NCI-H1694 (cell line): ENCODE results near the gene ALG3.

Experiments used
- DNase-seq: peaks from one replicate; lab custom pipeline; 2025; lab: John Stamatoyannopoulos, UW

ALG3 gene

DNA sequence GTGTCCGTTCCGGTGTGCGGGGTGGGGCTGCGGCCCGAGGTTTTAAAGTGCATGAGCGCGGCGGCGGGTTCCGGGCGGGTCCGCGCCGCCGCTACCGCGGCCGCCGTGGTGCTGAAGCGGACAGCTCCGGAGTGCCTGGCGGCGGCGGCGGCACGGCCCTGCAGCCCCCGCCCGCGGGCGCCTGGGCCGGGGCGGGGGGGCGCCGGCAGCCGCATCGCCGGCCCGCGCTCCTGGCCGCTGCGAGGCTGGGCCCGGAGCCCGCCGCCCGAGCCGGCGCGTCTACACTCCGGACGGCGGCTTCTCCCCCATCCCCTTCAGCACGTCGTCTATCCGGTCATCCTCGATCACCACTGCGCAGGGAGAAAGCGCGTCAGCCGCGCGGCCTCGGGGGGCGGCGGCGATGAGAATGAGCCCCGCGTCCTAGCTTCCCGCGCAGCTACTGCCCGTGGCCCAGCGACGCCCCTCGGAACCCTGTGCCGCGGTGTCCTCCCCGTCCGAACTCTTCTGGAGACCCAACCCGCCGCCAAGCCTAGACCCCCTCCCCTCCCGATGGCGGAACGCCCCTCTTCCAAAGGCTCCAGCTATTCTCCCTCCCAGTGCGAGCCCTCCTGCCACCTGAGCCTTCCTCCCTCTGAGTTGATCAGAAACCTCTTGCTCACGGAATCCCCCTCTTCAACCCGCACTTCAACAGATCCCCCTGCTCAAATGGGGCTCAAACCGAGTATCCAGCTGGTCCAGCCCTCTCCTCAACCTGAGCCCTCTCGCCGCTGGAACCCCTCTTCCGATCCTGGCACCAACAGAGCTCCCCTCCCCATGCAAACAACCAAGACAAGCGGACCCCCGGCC is 11.3 kb upstream of the ALG3 start:
- no peak for DNase-seq

DNA sequence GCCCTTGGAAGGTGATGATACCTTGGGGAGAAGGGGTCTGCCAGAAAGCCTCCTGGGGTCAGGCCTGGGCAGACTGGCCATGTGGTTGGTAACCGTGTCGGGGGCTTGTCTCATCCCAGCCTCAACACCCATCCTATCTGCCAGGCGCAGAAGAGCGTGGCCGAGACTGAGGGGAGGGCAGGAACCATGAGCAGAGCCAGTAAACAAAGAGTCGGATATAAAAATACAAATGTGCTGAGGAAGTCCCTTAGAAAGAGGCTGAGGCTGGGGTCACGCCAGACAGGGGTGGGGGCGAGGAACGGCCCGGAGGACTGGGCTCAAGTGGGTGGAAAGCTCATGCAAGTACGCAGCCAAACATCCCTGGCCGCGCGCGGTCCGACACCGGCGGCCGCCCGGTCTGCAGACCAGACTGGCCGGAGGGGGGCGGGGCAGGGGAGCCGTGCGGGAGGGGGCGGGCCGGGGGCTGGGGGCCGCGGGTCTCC is 10.7 kb upstream of the ALG3 start:
- DNase-seq = no peak

DNA sequence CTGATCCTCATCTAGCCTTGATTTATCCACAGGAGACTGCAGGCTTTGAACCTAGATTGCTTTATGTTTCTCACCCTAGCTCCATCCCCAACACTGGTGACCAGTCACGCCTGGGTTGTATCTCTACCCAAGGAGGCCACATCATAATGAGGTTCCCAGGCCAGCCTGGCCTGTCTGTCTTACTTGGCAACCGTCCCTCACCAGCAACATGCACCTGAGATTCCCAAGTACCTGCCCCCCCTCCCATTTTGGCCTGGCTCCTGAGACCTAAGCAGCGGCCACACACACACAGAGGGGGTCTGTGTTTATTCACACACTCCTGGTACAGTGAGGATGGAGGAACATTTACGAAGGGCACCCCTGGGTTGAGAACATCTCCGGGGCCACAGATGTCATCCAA is 10.2 kb upstream of the ALG3 start:
- no peak for DNase-seq

DNA sequence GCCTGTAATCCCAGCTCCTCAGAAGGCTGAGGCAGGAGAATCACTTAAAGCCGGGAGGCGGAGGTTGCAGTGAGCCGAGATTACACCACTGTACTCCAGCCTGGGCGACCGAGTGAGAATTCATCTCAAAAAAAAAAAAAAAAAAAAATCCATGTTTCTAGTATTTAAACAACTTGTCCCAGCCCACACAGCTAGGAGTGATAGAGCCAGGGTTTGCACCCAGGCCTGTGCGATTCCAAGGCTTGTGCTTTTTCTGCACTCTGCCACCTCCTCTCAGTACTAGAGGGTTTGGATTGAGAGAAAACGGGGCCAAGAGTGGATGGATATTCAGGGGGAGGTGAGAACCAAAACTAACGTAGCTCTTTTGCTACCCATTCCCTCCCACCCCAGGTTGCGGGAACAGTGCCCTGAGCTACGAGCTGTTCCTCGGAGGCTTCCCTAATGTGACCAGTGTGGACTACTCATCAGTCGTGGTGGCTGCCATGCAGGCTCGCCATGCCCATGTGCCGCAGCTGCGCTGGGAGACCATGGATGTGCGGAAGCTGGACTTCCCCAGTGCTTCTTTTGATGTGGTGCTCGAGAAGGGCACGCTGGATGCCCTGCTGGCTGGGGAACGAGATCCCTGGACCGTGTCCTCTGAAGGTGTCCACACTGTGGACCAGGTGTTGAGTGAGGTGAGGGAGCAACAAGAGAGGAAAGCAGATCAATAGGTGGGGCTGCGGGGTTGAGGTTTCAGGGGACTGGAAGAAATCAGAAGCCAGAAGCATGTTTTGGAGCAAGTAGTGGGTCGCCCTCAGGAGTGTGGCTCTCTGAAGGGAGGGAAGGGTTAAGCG is 8.5 kb upstream of the ALG3 start:
- no peak for DNase-seq

DNA sequence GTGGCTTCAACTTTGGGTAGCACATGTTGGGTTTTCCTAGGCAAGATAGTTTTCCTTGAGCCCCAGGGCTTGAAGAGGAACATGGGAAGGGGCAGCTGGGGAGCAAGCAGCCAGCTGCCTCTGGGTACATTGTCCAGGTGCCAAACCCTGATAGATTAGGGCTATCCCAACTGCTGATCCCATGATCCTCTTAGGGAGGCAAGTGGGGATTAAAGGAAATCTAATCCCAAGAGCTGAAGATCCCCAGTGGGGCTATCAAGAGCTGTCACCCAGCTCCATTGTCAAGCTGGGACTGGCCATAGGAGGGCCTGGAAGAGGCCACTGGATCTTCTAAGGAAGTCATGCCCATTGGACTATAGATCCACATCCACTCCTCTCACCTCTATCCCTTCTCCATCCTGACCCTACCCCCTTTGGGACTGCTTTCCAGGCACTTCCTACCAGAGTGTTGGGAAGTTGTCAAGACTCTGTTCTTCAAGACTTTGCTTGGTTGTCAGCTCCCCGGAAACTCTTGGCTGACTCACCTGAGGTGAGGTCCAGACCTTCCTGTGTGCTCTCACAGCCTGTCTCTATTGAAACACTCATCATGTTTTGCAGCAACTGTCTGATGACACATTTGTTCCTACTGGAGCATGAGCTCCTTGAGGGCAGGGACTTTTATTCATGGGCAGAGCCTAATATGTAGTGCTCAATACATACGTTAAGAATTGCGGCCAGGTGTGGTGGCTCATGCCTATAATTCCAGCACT is 6.7 kb upstream of the ALG3 start:
- DNase-seq = no peak

DNA sequence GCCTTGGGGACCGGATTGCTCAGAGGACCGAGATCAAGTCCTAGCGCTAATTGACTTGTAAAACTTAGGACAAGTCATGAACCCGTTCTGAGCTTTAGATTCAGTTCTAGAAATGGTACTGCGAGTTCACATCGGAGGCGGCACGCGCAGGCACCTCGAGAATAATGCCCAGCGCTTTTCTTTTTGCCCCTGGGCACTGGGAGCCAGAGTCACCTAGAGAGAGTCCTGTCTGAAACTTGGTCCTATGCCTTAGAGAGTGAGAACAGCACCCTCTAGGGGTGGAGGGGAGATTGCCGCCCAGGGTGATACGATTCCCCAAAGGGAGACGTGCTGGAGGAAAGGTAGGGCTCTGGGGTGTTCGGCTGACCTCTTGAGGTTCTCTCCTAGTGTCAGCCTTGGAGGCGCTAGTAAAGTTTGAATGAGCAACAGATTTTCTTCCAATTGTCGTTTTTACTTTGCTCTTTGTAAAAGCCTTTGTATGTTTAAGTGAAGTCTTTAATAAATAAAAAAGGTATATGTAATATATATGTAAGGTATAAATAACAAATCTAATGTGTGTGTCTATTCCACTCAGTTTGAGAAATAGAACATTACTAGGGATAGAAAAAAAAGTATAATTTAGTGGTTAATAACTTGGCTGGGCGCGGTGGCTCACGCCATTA is 1.5 kb upstream of the ALG3 start:
- peak; percentile 96 for DNase-seq

DNA sequence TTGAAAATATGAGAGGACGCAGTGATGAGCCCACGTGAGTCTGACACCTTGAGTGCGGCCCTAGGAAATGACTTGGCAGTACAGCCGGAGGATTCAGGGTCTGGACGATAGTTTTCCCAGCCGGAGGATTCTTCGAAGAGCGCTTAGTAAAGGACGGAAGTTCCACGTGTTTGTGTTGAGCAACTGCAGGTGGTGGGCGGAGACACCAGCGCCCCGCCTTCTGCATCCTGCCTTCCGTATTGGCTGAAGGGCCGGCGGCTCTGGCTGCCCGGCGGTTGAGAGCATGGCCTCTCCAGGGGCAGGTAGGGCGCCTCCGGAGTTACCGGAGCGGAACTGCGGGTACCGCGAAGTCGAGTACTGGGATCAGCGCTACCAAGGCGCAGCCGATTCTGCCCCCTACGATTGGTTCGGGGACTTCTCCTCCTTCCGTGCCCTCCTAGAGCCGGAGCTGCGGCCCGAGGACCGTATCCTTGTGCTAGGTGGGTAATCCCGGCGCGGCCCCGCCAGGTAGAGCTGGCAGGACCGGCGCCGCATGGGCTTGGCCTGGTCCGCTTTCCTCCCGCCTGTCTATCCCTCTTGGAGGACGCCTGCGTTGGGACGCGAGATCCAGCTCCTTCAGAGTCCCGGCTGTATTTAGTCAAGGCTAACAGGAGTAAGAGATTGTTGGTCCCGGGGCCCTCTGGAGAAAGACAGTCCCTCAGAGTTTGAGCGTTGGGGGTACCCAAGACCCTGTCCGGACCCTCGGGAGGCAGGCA is 827 bp upstream of the ALG3 start, which contains the start of gene EEF1AKMT4:
Gene EEF1AKMT4, plus strand, starts transcription at position 261 of the 755 bp plus-strand sequence. Its CDS starts 23 bp downstream, at position 284.
- peak; percentile 97 for DNase-seq

DNA sequence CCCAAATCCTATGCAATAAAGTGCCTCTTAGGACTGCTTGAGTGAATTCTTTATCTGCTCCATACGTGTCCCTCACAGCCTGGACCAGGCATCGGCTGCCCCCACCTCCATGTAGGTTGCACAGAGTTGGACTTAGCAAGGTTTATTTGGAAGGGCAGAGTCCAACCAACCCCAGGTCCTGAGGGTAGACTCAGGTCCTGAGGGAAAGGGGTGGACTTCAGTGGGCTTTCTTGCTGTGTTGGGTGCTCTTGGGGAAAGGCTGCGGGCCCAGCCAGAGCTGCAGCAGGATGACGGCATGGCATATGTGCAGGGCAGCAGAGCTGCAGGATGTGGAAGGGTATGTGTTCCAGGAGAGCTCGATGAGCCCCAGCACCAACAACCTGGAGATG is 6.5 kb downstream of the ALG3 start:
- no peak for DNase-seq

DNA sequence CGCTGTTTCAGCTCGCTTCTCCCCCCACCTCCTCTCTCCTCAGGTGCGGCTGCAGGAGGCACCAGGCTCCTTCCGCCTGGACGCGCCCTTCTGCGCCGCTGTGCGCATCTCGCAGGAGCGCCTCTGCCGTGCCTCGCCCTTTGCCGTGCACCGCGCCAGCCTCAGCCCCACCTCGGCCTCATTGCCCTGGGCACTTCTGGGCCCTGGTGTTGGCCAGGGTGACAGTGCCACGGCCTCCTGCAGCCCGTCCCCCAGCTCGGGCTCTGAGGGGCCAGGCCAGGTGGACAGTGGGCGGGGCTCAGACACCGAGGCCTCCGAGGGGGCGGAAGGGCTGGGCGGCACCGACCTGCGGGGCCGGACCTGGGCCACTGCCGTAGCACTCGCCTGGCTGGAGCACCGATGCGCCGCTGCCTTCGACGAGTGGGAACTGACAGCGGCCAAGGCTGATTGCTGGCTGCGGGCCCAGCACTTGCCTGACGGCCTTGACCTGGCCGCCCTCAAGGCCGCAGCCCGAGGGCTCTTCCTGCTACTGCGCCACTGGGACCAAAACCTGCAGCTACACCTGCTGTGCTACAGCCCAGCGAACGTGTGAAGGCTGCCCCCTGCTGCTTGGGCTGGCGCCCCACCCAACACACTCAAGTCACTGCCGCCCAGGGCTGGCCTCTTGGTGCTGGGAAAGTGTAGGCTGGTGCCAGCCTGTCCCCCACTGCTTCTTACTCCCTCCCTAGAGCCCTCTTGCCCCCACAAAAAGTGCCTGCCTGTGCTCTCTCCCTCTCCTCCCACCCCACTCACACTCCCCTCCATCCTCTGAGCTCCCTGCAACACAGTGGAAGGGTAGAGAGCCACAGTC is 7.1 kb downstream of the ALG3 start:
- peak; percentile 14 for DNase-seq

DNA sequence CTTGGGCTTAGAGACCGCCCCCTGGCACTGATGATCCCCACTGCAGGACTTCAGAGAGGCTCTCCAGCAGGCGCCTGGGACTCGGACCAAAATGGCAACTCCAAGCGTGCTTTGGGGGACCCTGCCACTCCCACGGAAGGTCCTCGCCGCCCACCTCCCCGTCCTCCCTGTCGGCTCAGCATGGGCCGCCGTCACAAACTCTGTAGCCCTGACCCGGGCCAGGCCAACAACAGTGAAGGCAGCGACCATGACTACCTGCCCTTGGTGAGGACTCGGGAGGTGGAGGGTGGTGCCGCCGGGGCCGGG is 7.7 kb downstream of the ALG3 start:
- no peak for DNase-seq

DNA sequence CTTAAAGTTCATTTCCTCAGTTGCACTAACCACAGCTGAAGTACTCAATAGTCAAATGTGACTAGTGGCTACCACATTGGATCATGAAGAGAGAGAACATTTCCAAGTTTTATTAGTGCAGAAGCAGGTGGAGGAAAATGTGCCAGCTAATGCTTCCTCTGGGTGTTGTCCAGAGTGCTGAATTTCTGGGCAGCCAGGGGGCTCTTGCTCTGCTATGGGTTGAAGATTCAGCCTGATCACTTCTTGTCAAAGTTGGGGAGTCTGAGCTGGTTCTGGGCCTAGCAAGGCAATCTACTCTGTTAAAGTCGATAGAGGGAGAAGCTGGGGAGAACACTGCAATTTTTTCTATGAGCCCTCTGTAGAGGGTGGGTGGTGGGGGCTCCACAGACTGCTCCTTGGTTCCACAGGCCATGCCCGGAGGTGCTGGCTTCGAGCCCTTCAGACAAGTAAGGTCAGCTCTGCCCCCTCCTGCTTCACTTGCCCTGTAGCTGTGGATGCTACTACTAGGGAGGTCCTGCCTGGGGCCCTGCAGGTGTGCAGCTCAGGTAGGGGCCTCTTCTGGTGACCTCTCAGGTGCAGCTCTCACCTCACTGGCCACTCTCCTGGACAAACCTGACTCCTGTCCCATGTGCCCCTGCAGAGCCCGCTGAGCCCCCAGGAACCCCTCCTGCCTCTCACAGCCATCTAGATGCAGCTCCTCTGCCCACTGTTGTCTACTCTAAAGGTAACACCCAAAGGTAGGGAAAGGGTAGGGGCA is 8.2 kb downstream of the ALG3 start:
- DNase-seq = no peak

DNA sequence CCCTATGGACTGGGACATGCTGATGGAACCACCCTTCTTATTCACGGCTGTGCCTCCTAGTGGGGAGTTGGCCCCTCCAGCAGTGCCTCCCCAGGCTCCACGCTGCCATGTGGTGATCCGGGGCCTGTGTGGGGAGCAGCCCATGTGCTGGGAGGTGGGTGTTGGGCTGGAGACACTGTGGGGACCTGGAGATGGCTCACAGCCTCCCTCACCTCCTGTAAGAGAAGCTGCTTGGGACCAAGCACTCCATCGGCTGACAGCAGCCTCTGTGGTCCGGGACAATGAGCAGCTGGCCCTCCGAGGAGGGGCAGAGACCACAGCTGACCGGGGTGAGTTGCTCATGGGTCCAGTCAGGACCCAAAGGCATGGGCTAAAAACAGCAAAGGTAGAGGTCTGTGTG is 9.1 kb downstream of the ALG3 start:
- DNase-seq = no peak

DNA sequence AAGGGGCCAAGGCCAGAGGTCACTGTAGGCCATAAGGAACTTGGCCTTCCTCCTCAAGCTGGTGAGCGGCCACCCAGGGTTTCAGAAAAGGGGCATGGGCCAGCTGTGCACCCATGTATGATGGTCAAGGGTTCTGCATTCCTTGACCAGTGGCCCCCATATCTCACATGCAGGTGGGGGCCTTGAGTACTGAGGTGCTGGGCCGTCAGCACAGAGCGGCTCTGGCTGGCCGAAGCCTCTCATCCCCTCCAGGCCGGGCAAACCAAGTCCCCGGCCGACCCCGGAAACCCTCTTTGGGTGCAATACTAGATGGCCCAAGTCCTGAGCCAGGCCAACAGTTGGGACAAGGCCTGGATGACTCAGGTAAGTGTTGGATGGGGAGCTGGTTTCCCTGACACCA is 9.5 kb downstream of the ALG3 start:
- DNase-seq = no peak

DNA sequence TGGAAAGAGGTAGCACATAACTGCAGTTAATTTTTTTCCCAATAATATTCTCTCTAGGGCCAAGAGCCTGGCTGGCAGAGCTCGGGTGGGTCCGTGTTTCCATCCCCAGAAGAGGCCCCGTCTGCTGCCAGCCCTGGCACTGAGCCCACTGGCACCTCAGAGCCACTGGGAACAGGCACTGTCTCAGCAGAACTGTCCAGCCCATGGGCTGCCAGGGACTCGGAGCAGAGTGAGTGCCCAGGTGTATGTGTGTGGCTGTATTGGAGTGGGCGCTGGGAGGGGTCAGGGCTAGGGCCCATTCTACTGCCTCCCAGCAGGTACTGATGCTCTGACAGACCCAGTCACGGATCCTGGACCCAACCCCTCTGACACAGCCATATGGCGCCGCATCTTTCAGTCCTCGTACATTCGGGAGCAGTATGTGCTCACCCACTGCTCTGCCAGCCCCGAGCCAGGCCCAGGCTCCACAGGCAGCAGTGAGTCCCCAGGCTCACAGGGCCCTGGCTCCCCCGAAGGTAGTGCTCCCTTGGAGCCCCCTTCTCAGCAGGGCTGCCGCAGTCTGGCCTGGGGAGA is 10.4 kb downstream of the ALG3 start:
- DNase-seq = peak; percentile 55

DNA sequence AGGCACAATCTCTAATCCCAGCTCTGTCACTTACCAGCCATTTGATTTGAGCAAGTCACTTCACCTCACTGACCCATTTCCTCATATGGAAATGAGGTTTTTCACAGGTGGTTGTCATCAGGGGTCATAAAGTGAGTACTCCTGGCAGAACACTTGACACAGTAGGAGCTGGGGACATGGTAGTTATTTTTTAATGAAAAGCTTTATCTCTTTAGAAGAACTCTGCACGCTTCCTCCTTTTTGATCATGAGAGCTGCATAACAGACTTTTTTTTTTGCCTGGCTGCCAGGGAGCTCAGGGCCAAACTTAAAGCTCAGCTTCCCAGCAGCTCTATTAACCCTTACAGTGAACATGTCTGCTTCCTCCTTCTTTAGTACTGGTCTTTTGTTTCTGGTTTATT is 11.0 kb downstream of the ALG3 start:
- DNase-seq = peak; percentile 41

DNA sequence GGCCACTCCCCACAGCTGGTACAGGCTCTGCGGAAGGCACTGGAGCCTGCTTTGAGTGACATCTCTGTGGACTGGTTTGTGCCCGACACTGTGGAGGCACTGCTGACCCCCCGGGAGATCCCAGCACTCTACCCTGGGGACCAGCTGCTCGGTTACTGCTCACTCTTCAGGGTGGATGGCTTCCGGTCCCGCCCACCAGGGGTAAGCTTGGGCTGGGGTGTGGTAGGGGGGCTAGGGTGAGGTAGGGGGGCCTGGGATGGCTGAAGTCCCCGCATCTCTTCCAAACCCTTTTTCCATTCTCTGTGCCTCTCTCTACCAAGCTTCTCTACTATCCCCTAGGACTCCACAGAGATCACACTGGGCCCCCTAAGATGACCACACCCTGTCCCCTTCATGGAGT is 11.6 kb downstream of the ALG3 start:
- DNase-seq = no peak

DNA sequence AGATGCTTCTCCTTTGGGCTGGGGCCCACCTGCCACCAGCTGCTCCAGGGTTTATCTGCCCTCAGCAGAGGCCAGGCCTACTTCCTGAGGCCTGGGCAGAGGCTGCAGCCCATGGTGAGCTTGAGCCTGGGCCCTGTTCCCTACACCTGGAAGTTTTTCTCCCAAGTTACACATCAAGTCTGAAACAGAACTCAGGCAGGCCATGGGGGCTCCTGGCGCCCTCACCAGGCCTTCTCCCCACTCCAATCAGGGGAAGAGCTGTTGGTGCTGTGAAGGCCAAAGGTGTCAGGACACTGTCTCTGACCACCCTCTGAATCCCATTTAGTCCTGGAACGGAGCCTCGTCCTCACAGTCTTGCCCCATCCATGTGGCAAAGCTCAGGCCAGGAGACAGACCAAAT is 12.1 kb downstream of the ALG3 start:
- no peak for DNase-seq

DNA sequence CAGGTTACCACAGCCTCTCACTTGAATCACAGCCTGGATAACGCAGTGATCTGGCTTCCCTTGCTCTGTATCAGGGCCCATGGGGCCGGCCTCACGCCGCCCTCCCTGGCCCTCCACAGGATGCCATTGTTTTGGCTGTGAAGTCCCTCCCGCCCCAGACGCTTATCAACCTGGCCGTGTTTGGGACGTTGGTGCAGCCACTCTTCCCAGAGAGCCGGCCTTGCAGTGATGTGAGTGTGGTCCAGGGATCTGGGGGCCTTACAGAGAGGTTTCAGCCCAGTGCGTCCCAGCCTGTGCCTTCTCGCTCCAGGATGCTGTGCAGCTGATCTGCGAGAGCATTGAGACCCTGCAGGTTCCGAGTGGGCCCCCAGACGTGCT is 12.7 kb downstream of the ALG3 start:
- DNase-seq = no peak

DNA sequence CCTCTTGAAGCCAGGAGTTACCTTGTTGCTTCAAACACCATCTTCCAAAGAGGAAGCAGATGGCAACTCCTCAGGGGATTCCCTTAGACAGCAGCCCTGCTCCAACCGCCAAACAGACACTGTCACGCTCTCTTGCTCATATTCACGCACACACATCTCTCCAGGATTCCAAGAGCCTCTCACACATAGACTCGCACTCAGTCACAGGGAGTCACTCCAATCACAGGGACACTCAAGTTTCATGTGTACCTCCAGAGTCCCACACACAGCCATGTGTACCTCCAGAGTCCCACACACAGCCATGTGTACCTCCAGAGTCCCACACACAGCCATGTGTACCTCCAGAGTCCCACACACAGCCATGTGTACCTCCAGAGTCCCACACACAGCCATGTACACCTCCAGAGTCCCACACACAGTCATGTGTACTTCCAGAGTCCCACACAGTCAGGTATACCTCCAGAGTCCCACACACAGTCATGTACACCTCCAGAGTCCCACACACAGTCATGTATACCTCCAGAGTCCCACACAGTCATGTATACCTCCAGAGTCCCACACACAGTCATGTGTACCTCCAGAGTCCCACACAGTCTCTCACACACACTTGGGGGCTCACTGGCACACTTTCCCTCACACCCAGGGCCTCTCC is 13.3 kb downstream of the ALG3 start:
- DNase-seq = peak; percentile 71
